ENCODE results near the gene HES1. TPM values are rescaled to one million over a fixed set of nuclear protein-coding genes. Genes with fewer than 3 reads are reported as not detected.

Gene HES1
- total RNA-seq, 1 donor from 2014 or later, result 100 TPM

GRCh38 chr3:194132465-194133286, 3.3 kb upstream of the HES1 start:
- DNase-seq (ENCODE audit: extremely low spot score, unreplicated experiment), result no peak
- Mint-ChIP-seq H3K36me3 (peaks cover 15% of the 10 kb centered on the region), H3K9me3 (no peaks in the 10 kb centered on the region), H3K27me3 (peaks cover 11% of the 10 kb centered on the region), H3K4me1 (ENCODE audit: unreplicated experiment) (peaks cover 40% of the 10 kb centered on the region), H3K27ac (peak overlapping the region; percentile 92), H3K4me3 (peak overlapping the region; percentile 85)
- TF ChIP-seq CTCF (conservative IDR thresholded peaks at IDR 0.05), result no peak

- no peak for TF ChIP-seq CTCF (conservative IDR thresholded peaks at IDR 0.05)
- H3K27ac Mint-ChIP-seq, result peak overlapping the region; percentile 92
- H3K4me3 Mint-ChIP-seq, result peak overlapping the region; percentile 85
- peaks cover 11% of the 10 kb centered on the region for H3K27me3 Mint-ChIP-seq
- H3K4me1 Mint-ChIP-seq (ENCODE audit: unreplicated experiment), result peaks cover 40% of the 10 kb centered on the region
- DNase-seq (ENCODE audit: extremely low spot score, unreplicated experiment), result peak; percentile 79
- no peaks in the 10 kb centered on the region for H3K9me3 Mint-ChIP-seq
- peaks cover 18% of the 10 kb centered on the region for H3K36me3 Mint-ChIP-seq
Observed at GRCh38 chr3:194133661-194134230, 2.2 kb upstream of the HES1 start.

GRCh38 chr3:194134231-194134756, 1.7 kb upstream of the HES1 start:
- no peak overlapping the region for H3K27ac Mint-ChIP-seq
- H3K27me3 Mint-ChIP-seq, result peaks cover 11% of the 10 kb centered on the region
- no peak overlapping the region for H3K4me3 Mint-ChIP-seq
- peak; percentile 85 for DNase-seq (ENCODE audit: extremely low spot score, unreplicated experiment)
- peaks cover 45% of the 10 kb centered on the region for H3K4me1 Mint-ChIP-seq (ENCODE audit: unreplicated experiment)
- TF ChIP-seq CTCF (conservative IDR thresholded peaks at IDR 0.05), result no peak
- H3K36me3 Mint-ChIP-seq, result peaks cover 23% of the 10 kb centered on the region
- no peaks in the 10 kb centered on the region for H3K9me3 Mint-ChIP-seq

GRCh38 chr3:194134757-194135515, 1.0 kb upstream of the HES1 start:
- peak; percentile 96 for DNase-seq (ENCODE audit: extremely low spot score, unreplicated experiment)
- no peak for TF ChIP-seq CTCF (conservative IDR thresholded peaks at IDR 0.05)
- Mint-ChIP-seq H3K9me3 (no peaks in the 10 kb centered on the region), H3K36me3 (peaks cover 23% of the 10 kb centered on the region), H3K27ac (peak overlapping the region; percentile 96), H3K4me1 (ENCODE audit: unreplicated experiment) (peaks cover 49% of the 10 kb centered on the region), H3K4me3 (peak overlapping the region; percentile 97), H3K27me3 (peaks cover 11% of the 10 kb centered on the region)

GRCh38 chr3:194135516-194135805, 487 bp upstream of the HES1 start:
- Mint-ChIP-seq H3K4me3 (peak overlapping the region; percentile 97), H3K27ac (peak overlapping the region; percentile 96), H3K4me1 (ENCODE audit: unreplicated experiment) (peaks cover 49% of the 10 kb centered on the region), H3K36me3 (peaks cover 23% of the 10 kb centered on the region), H3K9me3 (no peaks in the 10 kb centered on the region), H3K27me3 (peaks cover 11% of the 10 kb centered on the region)
- TF ChIP-seq CTCF (conservative IDR thresholded peaks at IDR 0.05), result no peak
- no peak for DNase-seq (ENCODE audit: extremely low spot score, unreplicated experiment)

Data from type B pancreatic cell (in vitro differentiated cells).